H9 (cell line): ENCODE measurements around the gene NOS3. TPM values are rescaled to one million over a fixed set of nuclear protein-coding genes. Genes with fewer than 3 reads are reported as not detected.
A peak's percentile ranks its signal among the peaks of the same experiment; 100 is the strongest.

ENCODE experiments used
- DNase-seq: peaks from one replicate; pipeline ENCODE4 v3.0.0-alpha.2; 2017
- H2AFZ ChIP-seq: one replicate; pipeline ENCODE4 v1.6.1; 2013; ENCODE audit warnings: mild to moderate bottlenecking, low read length, control low read depth, moderate library complexity
- H2AK5ac ChIP-seq: 2 replicates; pipeline ENCODE4 v1.6.1; 2013; ENCODE audit warnings: low read length, control low read depth, mixed read lengths; ENCODE audit not compliant: insufficient read length
- H2BK120ac ChIP-seq: one replicate; pipeline ENCODE4 v1.6.1; 2013; ENCODE audit warnings: low read depth, mild to moderate bottlenecking, low read length, control low read depth, inconsistent platforms; ENCODE audit not compliant: poor library complexity, severe bottlenecking
- H2BK12ac ChIP-seq: 2 replicates; pipeline ENCODE4 v1.6.1; 2013; ENCODE audit warnings: low read length, control low read depth, mixed read lengths, low read depth; ENCODE audit not compliant: insufficient read length
- H2BK15ac ChIP-seq: 2 replicates; pipeline ENCODE4 v1.6.1; 2013; ENCODE audit warnings: low read depth, low read length, control low read depth
- H2BK20ac ChIP-seq: one replicate; pipeline ENCODE4 v1.6.1; 2013; ENCODE audit warnings: low read depth, mild to moderate bottlenecking, low read length, control low read depth, inconsistent platforms; ENCODE audit not compliant: poor library complexity, severe bottlenecking
- H2BK5ac ChIP-seq: 2 replicates; pipeline ENCODE4 v1.6.1; 2013; ENCODE audit warnings: low read length, control low read depth, mixed read lengths; ENCODE audit not compliant: insufficient read length
- H3K14ac ChIP-seq: 2 replicates; pipeline ENCODE4 v1.6.1; 2013; ENCODE audit warnings: low read length, control low read depth; ENCODE audit not compliant: insufficient read depth
- H3K18ac ChIP-seq: 2 replicates; pipeline ENCODE4 v1.6.1; 2013; ENCODE audit warnings: low read depth, mild to moderate bottlenecking, mixed read lengths, low read length, control low read depth; ENCODE audit not compliant: insufficient read length
- H3K23ac ChIP-seq: 2 replicates; pipeline ENCODE4 v1.6.1; 2013; ENCODE audit warnings: low read length, control low read depth, mixed read lengths, low read depth; ENCODE audit not compliant: insufficient read length
- H3K23me2 ChIP-seq: 2 replicates; pipeline ENCODE4 v1.6.1; 2013; ENCODE audit warnings: low read depth, mild to moderate bottlenecking, mixed read lengths, low read length, control low read depth; ENCODE audit not compliant: insufficient read length, poor library complexity, severe bottlenecking
- H3K27ac ChIP-seq: 2 replicates; pipeline ENCODE4 v1.5.1; 2013; ENCODE audit warnings: low read length, control low read depth, mixed read lengths, low read depth; ENCODE audit not compliant: insufficient read length
- H3K27me3 ChIP-seq: 2 replicates; pipeline ENCODE4 v1.6.1; 2013; ENCODE audit warnings: low read length, control low read depth, inconsistent platforms; ENCODE audit not compliant: insufficient read depth
- H3K4ac ChIP-seq: 2 replicates; pipeline ENCODE4 v1.6.1; 2013; ENCODE audit warnings: low read depth, mild to moderate bottlenecking, control low read depth, inconsistent platforms, low read length, moderate library complexity
- H3K4me1 ChIP-seq: 2 replicates; pipeline ENCODE4 v1.6.1; 2013; ENCODE audit warnings: low read length, control low read depth, inconsistent platforms; ENCODE audit not compliant: insufficient read depth
- H3K4me2 ChIP-seq: 2 replicates; pipeline ENCODE4 v1.6.1; 2013; ENCODE audit warnings: low read length, control low read depth, mixed read lengths; ENCODE audit not compliant: insufficient read length, insufficient read depth
- H3K56ac ChIP-seq: 2 replicates; pipeline ENCODE4 v1.6.1; 2013; ENCODE audit warnings: low read depth, mild to moderate bottlenecking, mixed read lengths, low read length, control low read depth; ENCODE audit not compliant: insufficient read length
- H3K79me1 ChIP-seq: 2 replicates; pipeline ENCODE4 v1.6.1; 2013; ENCODE audit warnings: low read depth, mild to moderate bottlenecking, moderate library complexity, low read length, control low read depth, inconsistent platforms; ENCODE audit not compliant: insufficient read depth, poor library complexity, severe bottlenecking
- H3K79me2 ChIP-seq: 2 replicates; pipeline ENCODE4 v1.6.1; 2013; ENCODE audit warnings: low read length, control low read depth, inconsistent platforms; ENCODE audit not compliant: insufficient read depth
- H3K9ac ChIP-seq: 2 replicates; pipeline ENCODE4 v1.6.1; 2013; ENCODE audit warnings: low read length, control low read depth, mixed read lengths; ENCODE audit not compliant: insufficient read length; ENCODE audit errors: extremely low read depth
- H3K9me3 ChIP-seq: one replicate; pipeline ENCODE4 v1.6.1; 2013; ENCODE audit warnings: low read depth, low read length, inconsistent platforms; ENCODE audit not compliant: control insufficient read depth
- H3T11ph ChIP-seq: one replicate; pipeline ENCODE4 v1.6.1; 2013; ENCODE audit warnings: mild to moderate bottlenecking, low read length, control low read depth, inconsistent platforms
- H4K20me1 ChIP-seq: one replicate; pipeline ENCODE4 v1.6.1; 2013; ENCODE audit not compliant: control insufficient read depth, insufficient read length, insufficient read depth
- H4K5ac ChIP-seq: 2 replicates; pipeline ENCODE4 v1.6.1; 2013; ENCODE audit warnings: low read depth, mild to moderate bottlenecking, mixed read lengths, low read length, control low read depth; ENCODE audit not compliant: insufficient read length
- H4K8ac ChIP-seq: replicated peaks from 2 replicates; pipeline ENCODE4 v1.6.1; 2013; ENCODE audit warnings: low read length, control low read depth, mixed read lengths, low read depth; ENCODE audit not compliant: insufficient read length
- H4K91ac ChIP-seq: 2 replicates; pipeline ENCODE4 v1.6.1; 2013; ENCODE audit warnings: low read depth, mild to moderate bottlenecking, moderate library complexity, mixed read lengths, low read length, control low read depth; ENCODE audit not compliant: insufficient read length
- H3K27ac Mint-ChIP-seq, 3 experiments: 2 replicates in 2 of 3; 3 replicates in 1 of 3; pipeline ENCODE4 v1.8.0; 2020 to 2021; ENCODE audit warnings: mixed read lengths in 3 of 3, mild to moderate bottlenecking in 1 of 3, moderate library complexity in 1 of 3
- H3K27me3 Mint-ChIP-seq: 2 replicates; pipeline ENCODE4 v1.8.0; 2021; ENCODE audit warnings: low read depth, mild to moderate bottlenecking, moderate library complexity, mixed read lengths
- H3K36me3 Mint-ChIP-seq, 3 experiments: 2 replicates in 2 of 3; 3 replicates in 1 of 3; pipeline ENCODE4 v1.8.0; 2020 to 2021; ENCODE audit warnings: low read depth in 3 of 3, mixed read lengths in 3 of 3; ENCODE audit not compliant: insufficient read depth in 1 of 3
- H3K4me1 Mint-ChIP-seq, 2 experiments: 2 replicates each; pipeline ENCODE4 v1.8.0; 2020; ENCODE audit warnings: mixed read lengths in 2 of 2
- H3K4me3 Mint-ChIP-seq, 2 experiments: 2 replicates in 1 of 2; 3 replicates in 1 of 2; pipeline ENCODE4 v1.8.0; 2020 to 2021; ENCODE audit warnings: mild to moderate bottlenecking in 2 of 2, mixed read lengths in 2 of 2, moderate library complexity in 1 of 2
- H3K9me3 Mint-ChIP-seq, 2 experiments: 2 replicates in 1 of 2; 3 replicates in 1 of 2; pipeline ENCODE4 v1.8.0; 2020; ENCODE audit warnings: mild to moderate bottlenecking in 2 of 2, mixed read lengths in 2 of 2, moderate library complexity in 1 of 2
- WGBS: extraction: QIAGEN DNeasy Blood & Tissue Kit; methylation state at CpG from one replicate; pipeline ENCODE4 v1.1.7; 2013; ENCODE audit warnings: missing lambda C conversion rate, low lambda C conversion rate, mixed read lengths; ENCODE audit not compliant: insufficient read length; ENCODE audit errors: extremely low coverage; 5-methylcytosine and 5-hydroxymethylcytosine counted together
- total RNA-seq: library from RNA; stranded (reverse); gene quantifications from 2 replicates; pipeline ENCODE4 v1.2.1, GENCODE V29; 2021
- TF ChIP-seq, protein P1 (sequence below): fragments of 200-600 bp; sonication (generic); conservative IDR thresholded peaks from 3 replicates; pipeline ENCODE4 v1.8.0; 2021; ENCODE audit warnings: antibody characterized with exemption, mild to moderate bottlenecking

NOS3 gene
- total RNA-seq, 1 experiment from 2014 or later, result 4.5 TPM

DNA sequence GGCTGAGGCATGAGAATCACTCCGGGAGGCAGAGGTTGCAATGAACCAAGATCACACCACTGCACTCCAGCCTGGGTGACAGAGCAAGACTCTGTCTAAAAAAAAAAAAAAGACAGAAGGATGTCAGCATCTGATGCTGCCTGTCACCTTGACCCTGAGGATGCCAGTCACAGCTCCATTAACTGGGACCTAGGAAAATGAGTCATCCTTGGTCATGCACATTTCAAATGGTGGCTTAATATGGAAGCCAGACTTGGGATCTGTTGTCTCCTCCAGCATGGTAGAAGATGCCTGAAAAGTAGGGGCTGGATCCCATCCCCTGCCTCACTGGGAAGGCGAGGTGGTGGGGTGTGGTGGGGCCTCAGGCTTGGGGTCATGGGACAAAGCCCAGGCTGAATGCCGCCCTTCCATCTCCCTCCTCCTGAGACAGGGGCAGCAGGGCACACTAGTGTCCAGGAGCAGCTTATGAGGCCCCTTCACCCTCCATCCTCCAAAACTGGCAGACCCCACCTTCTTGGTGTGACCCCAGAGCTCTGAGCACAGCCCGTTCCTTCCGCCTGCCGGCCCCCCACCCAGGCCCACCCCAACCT is 1.3 kb downstream of the NOS3 start:
- peaks cover 9 to 37% of the 10 kb centered on the region in 2 experiments for H3K4me1 Mint-ChIP-seq
- H2BK5ac ChIP-seq, result no peak overlapping the region
- H3K27ac ChIP-seq, result no peak overlapping the region
- no peaks in the 10 kb centered on the region for H3K79me1 ChIP-seq
- no peaks in the 10 kb centered on the region for H3K23me2 ChIP-seq
- H3K27ac Mint-ChIP-seq, result no peak overlapping the region
- H2AK5ac ChIP-seq, result no peak overlapping the region
- peaks cover 0 to 12% (median 5%) of the 10 kb centered on the region in 3 experiments; a peak in 4 of 7 replicates for H3K36me3 Mint-ChIP-seq
- no peak overlapping the region for H2BK15ac ChIP-seq
- H3K9me3 Mint-ChIP-seq, result peaks cover 9 to 15% of the 10 kb centered on the region in 2 experiments
- H3K4me1 ChIP-seq, result no peaks in the 10 kb centered on the region; the same call in 1 of the 2 replicates
- no peak overlapping the region for H4K91ac ChIP-seq
- H3T11ph ChIP-seq, result no peak overlapping the region
- H3K9me3 ChIP-seq, result no peaks in the 10 kb centered on the region
- no peak overlapping the region for H3K4me2 ChIP-seq
- no peak overlapping the region for H3K4ac ChIP-seq
- DNase-seq, result peak; percentile 31
- no peak overlapping the region for H2AFZ ChIP-seq
- H3K4me3 Mint-ChIP-seq, result no peak overlapping the region
- H2BK12ac ChIP-seq, result no peak overlapping the region
- WGBS, result no CpG with 5 or more reads among the region's 6 CpGs
- no peaks in the 10 kb centered on the region for H4K20me1 ChIP-seq
- no peak overlapping the region for H3K18ac ChIP-seq
- H3K56ac ChIP-seq, result no peak overlapping the region
- H3K79me2 ChIP-seq, result no peaks in the 10 kb centered on the region
- TF ChIP-seq, protein P1, sequence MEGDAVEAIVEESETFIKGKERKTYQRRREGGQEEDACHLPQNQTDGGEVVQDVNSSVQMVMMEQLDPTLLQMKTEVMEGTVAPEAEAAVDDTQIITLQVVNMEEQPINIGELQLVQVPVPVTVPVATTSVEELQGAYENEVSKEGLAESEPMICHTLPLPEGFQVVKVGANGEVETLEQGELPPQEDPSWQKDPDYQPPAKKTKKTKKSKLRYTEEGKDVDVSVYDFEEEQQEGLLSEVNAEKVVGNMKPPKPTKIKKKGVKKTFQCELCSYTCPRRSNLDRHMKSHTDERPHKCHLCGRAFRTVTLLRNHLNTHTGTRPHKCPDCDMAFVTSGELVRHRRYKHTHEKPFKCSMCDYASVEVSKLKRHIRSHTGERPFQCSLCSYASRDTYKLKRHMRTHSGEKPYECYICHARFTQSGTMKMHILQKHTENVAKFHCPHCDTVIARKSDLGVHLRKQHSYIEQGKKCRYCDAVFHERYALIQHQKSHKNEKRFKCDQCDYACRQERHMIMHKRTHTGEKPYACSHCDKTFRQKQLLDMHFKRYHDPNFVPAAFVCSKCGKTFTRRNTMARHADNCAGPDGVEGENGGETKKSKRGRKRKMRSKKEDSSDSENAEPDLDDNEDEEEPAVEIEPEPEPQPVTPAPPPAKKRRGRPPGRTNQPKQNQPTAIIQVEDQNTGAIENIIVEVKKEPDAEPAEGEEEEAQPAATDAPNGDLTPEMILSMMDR, result no peak
- H3K9ac ChIP-seq, result no peak overlapping the region
- H2BK120ac ChIP-seq, result no peak overlapping the region
- H4K8ac ChIP-seq, result no peak overlapping the region
- peaks cover 27% of the 10 kb centered on the region for H3K27me3 Mint-ChIP-seq
- no peak overlapping the region for H2BK20ac ChIP-seq
- no peak overlapping the region for H3K14ac ChIP-seq
- no peak overlapping the region for H4K5ac ChIP-seq
- no peak overlapping the region for H3K23ac ChIP-seq
- no peaks in the 10 kb centered on the region; the same call in 1 of the 2 replicates for H3K27me3 ChIP-seq
